Stimulated activated CD4-positive, alpha-beta T cell treated with anti-CD3 and anti-CD28 coated beads, Interleukin-4, amount 100 ng/mL, for 1 hour (primary cell): Measurements from ENCODE around the gene ZNF296.
A peak's percentile ranks its signal among the peaks of the same experiment; 100 is the strongest.

ENCODE experiments used
- DNase-seq: peaks from one replicate; pipeline ENCODE4 v3.0.0-alpha.2; 2020

ZNF296 gene

DNA sequence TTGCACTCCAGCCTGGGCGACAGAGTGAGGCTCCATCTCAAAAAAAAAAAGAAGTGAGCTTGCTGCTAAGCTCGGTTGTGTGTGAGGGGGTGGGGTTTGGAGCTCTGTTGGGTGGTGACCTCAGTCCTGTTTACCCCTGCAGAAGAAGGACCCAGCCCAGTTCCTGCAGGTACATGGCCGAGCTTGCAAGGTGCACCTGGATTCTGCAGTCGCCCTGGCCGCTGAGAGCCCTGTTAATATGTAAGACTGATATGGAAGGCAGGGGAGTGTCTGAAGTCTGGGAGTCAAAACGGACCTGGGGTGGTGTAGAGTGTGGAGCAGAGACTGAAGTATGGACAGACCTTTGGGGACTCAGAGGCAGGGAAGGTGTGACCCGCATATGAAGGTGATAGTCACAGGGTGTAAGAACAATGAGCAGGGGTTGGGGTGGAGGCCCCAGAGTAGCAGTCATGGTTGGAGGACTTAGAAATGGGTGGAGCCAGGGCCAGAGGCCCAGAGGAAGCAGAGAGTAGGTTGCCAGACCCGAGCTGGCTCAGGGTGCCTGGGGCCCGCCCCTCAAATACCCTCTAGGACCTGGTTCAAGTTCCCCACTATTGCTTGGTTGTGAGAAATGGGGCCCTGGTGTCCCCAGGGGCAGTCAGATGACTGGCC is 24.2 kb downstream of the ZNF296 start:
- no peak for DNase-seq

GRCh38 chr19:45050036-45050435 is 26.2 kb downstream of the ZNF296 start:
- no peak for DNase-seq

- DNase-seq = no peak
Measured at GRCh38 chr19:45049073-45049736, 27.1 kb downstream of the ZNF296 start.

GRCh38 chr19:45047188-45047797 is 29.0 kb downstream of the ZNF296 start:
- DNase-seq = no peak

- DNase-seq = no peak
Measured at GRCh38 chr19:45046355-45046754, 29.9 kb downstream of the ZNF296 start.

DNA sequence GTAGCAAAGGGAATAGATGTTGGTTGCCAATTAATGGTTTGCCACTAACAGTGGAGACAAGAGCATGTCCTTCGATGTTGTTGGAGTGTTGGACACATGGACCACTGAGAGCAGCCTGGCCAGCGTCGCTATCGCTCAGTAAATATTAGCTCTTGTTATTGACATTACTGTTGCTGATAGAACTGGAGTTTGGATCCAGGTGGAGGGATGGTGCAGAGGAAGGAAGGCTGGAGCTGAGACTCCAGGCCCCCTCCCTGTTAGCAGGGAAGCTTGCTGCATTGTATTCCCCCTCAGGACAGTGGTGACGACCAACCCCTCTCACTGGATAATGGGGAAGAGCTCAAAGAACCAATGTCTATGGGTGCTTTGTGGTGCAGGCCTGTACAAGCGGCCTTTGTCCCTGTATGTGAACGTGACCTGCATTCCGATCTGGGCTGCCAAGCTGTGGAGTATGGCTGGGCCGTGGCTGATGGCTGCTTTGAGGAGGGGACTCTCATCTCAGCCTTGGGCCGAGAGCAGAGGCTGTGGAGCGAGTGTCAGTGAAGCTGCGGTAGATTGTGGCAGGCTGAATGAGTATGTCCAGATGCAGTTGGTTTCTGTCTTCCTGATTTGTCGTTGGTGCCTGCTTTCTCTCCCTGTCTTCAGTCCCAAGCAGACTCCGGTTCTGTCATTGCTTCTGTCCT is 30.5 kb downstream of the ZNF296 start:
- DNase-seq = no peak

DNA sequence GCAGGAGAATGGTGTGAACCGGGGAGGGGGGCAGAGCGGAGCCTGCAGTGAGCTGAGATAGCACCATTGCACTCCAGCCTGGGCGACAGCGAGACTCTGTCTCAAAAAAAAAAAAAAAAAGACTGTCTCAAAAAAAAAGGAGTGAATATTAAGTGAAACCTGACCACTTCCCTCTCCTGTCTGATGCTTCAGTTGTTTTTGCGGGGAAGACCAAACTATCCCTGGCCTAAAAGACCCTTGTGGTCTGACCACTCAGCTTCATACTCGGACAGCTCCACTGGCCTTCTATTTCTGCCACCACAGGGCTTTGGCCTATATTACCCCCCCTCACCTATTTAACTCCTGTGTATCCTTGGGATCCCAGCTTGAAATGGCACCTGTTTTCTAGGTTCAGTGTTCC is 35.2 kb downstream of the ZNF296 start:
- DNase-seq = no peak

- no peak for DNase-seq
Measured at GRCh38 chr19:45040059-45040771, 36.1 kb downstream of the ZNF296 start.

DNA sequence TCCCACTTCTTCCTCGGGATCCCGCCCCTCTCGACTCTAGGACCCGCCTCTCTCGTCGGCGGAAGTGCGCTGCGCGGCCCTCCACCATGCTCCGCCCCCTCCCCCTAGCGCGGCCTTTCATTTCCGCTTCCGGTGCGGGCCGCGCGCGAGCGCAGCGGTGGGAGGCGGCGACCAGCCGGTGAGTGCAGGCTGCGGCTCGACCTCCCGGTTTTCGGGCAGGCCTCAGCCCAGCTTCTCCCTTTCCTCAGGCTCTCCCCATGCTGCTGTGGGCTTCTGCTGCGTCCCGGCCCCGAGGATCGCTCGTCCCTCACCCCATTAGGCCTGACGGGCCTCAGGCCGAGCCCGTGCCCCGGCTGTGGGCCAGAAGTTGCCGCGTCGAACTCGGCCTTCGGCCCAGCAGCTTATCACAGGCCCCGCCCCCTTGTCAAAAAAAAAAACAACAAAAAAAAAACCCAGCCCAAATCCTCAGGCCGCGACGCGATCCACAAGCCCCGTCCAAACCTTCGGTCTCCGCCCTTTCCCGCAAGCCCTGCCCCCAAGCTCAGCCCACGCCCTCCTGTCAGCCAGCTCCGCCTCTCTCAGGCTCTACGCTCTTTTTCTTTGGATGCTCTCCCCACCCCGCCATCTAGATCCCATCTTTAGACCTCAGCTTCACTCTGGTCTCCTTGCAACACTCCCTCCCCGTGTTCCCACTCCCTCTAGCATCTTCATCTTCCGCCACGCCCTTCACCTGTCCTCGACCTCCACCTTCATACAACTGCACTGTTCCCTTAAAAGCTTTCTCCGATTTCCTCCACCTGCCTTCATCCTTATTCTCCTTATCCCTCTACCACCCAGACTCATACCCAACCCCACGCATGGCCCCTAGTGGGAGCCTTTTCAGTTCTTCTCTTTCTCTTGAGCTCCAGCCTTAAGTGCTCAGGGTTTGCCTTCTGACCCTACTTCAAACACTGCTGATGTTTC is 37.1 kb downstream of the ZNF296 start, which contains the start of gene CLASRP:
CLASRP (plus strand) TSS at position 115 of the 963 bp plus-strand sequence. CDS start 1,168 bp downstream, outside the sequence.
- peak; percentile 90 for DNase-seq

DNA sequence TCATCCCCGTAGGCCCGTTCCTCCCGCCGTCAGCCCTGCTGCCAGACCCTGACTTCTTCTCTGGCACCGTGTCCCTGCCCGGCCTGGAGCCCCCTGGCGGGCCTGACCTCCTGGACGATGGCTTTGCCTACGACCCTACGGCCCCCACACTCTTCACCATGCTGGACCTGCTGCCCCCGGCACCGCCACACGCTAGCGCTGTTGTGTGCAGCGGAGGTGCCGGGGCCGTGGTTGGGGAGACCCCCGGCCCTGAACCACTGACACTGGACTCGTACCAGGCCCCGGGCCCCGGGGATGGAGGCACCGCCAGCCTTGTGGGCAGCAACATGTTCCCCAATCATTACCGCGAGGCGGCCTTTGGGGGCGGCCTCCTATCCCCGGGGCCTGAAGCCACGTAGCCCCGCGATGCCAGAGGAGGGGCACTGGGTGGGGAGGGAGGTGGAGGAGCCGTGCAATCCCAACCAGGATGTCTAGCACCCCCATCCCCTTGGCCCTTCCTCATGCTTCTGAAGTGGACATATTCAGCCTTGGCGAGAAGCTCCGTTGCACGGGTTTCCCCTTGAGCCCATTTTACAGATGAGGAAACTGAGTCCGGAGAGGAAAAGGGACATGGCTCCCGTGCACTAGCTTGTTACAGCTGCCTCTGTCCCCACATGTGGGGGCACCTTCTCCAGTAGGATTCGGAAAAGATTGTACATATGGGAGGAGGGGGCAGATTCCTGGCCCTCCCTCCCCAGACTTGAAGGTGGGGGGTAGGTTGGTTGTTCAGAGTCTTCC is 38.7 kb downstream of the ZNF296 start:
- DNase-seq = no peak

DNA sequence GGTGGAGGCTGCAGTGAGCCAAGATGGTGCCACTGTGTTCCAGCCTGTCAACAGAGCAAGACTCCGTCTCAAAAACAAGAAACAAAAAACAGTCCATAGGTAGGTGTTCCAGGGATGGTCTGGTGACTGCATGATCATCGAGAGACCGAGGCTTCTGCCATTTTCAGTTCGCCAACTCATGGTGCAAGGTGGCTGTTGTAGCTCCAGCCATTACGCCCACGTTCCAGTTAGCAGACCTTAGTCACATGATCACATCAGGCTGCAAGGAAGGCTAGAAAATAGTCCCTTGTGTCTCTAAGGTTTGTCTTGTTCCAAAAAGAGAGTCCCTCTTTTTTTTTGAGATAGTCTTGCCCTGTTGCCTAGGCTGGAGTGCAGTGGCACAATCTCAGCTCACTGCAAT is 40.5 kb downstream of the ZNF296 start:
- DNase-seq = no peak

DNA sequence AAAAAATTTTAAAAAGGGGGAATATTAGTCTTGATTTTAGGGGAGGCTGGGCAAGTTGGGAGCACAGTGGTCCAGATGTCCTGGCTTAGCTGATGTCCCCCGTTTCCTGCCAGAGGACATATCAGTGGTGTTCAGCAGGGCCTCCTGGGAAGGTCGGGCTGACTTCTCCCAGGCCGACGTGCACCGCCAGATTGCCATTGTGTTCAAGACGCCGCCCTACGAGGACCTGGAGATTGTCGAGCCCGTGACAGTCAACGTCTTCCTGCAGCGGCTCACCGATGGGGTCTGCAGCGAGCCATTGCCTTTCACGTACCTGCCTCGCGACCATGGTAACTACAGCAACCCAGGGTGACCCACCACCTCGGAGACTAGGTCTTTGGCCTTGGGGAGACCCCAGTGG is 43.9 kb downstream of the ZNF296 start:
- DNase-seq = no peak

GRCh38 chr19:45030825-45031224 is 45.5 kb downstream of the ZNF296 start:
- no peak for DNase-seq

- DNase-seq = no peak
Measured at GRCh38 chr19:45027371-45027770, 48.9 kb downstream of the ZNF296 start.

- DNase-seq = no peak
Measured at GRCh38 chr19:45025264-45025663, 51.0 kb downstream of the ZNF296 start.

DNA sequence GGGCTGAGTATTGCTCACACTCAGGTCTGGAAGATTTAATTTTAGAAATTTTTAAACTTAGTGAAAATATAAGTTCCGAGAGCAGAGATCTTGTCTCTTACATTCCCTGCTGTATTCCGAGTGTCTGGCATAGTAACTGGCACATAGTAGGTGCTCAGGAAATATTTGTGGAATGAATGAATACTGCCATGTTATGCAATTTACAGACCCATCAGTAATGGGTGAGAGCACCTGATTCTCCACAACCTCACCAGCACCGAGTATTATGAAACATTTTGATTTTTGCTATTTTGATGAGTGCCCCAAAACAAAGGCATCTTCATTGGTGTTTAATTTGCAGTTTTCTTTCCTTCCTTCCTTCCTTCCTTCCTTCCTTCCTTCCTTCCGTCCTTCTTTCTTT is 53.2 kb downstream of the ZNF296 start:
- no peak for DNase-seq

GRCh38 chr19:45021971-45022370 is 54.3 kb downstream of the ZNF296 start:
- DNase-seq = no peak
